Activated CD8-positive, alpha-beta memory T cell treated with anti-CD3 and anti-CD28 coated beads, Interleukin-2, amount 50 U/mL, for 48 hours (primary cell): ENCODE results near the gene TMEM117.
"Not testable (repeated sequence)": the region's sequence is repeated elsewhere in the genome, so short reads cannot be mapped to it uniquely, and the experiment has no call there.

Source experiments
- DNase-seq: peaks from one replicate; pipeline ENCODE4 v3.0.0-alpha.2; 2020

The TMEM117 gene

DNA sequence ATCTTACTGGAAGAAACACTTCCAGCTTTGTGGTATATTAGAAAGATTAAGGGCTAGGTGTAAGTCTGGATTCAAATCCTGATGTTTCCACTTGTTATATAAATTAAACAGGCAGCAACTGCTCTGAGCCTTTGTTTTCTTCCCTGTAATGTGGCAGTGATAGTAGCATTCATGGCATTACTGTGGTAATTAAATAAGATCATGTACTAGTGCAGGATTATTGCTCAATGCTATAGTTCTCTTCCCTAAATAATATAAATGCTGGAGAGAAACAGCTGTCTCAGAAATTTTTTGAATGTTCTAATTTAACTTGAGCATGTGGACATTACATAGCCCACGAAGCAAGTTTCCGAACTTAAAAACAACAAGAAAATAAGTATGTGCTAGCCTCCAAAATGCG lies 5.4 kb downstream of the TMEM117 start:
- DNase-seq = no peak

GRCh38 chr12:43842259-43842658 lies 6.4 kb downstream of the TMEM117 start:
- DNase-seq = no peak

GRCh38 chr12:43847425-43848225 lies 11.7 kb downstream of the TMEM117 start:
- not testable (repeated sequence) for DNase-seq

GRCh38 chr12:43848226-43848507 lies 12.3 kb downstream of the TMEM117 start:
- no peak for DNase-seq

DNA sequence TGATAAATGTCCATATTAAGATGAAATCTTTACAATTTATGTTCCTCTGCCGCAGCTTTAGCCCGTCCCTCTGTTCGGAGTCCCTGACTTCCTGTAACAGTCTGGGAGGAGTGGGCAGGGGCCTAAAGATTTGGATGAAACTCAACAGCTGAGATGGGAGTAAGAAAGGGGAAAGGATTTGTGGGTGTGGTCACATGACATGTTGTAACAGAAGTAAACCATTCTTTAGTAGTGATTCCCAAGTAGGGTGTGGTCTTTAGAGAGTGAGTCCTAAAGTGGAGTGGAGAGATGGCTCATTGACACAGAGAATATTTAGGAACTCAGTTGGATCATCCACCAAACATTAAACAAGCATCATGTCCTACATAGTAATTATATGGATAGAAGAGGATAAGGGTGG lies 12.9 kb downstream of the TMEM117 start:
- DNase-seq = no peak

GRCh38 chr12:43852744-43853143 lies 16.9 kb downstream of the TMEM117 start:
- no peak for DNase-seq

- DNase-seq = no peak
Measured at GRCh38 chr12:43856972-43857371, 21.1 kb downstream of the TMEM117 start.

GRCh38 chr12:43858096-43858495 lies 22.2 kb downstream of the TMEM117 start:
- DNase-seq = no peak

DNA sequence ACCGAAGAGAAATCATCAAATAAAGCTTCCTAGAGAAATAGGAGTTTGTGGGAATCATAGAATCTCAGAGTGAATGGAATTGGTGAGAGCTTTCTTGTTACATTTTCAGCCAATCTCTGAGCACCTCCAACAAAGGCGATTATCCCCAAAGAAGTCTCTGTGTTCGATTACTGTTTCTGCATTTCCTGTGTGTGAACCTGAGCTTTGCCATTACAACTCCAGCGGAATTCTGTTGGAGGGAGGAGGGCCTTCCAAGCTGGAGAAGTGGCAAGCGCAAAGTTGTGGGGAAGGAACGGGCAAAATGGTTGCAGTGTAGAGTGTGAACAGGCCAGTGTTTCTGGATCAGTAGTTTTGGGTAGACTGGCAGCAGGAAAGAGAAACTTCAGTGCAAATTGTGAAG lies 23.1 kb downstream of the TMEM117 start:
- no peak for DNase-seq

GRCh38 chr12:43861015-43861839 lies 25.3 kb downstream of the TMEM117 start:
- DNase-seq = no peak

DNA sequence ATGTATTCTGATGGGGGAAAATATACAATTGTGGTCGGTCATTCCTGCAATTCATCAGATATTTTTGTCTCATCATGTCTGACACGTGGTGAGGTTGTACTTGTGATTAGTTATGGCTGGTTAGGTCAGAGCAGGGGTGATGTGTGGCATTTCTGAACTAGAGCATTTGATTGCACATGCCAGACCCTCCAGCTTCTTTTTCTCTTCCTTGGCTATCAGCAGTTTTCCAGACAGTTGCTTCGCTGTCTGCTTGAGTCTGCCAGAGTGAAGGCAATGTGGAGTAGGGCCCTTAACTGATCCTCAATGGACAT lies 25.9 kb downstream of the TMEM117 start:
- no peak for DNase-seq

GRCh38 chr12:43863770-43864366 lies 28.0 kb downstream of the TMEM117 start:
- no peak for DNase-seq

DNA sequence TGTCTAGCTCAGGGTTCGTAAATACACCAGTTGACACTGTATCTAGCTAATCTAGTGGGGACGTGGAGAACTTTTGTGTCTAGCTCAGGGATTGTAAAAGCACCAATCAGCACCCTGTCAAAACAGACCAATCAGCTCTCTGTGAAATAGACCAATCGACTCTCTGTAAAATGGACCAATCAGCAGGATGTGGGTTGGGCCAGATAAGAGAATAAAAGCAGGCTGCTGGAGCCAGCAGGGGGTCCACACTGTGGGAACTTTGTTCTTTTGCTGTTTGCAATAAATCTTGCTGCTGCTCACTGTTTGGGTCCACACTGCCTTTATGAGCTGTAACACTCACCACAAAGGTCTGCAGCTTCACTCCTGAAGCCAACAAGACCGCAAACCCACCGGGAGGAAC lies 28.7 kb downstream of the TMEM117 start:
- DNase-seq = not testable (repeated sequence)

GRCh38 chr12:43869184-43869583 lies 33.3 kb downstream of the TMEM117 start:
- DNase-seq = no peak

GRCh38 chr12:43869765-43870164 lies 33.9 kb downstream of the TMEM117 start:
- DNase-seq = not testable (repeated sequence)

DNA sequence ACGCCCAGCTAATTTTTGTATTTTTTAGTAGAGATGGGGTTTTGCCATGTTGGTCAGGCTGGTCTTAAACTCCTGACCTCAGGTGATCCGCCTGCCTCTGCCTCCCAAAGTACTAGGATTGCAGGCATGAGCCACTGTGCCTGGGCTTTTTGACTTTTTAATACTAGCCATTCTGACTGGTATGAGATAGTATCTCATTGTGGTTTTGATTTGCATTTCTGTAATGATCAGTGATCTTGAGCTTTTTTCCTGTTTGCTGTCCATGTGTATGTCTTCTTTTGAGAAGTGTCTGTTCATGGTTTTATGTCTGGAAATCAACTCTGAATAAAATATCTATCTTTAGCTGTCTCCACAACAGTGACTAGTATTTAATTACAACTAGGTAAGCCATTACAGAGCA lies 35.4 kb downstream of the TMEM117 start:
- DNase-seq = not testable (repeated sequence)

GRCh38 chr12:43872396-43872795 lies 36.5 kb downstream of the TMEM117 start:
- no peak for DNase-seq

DNA sequence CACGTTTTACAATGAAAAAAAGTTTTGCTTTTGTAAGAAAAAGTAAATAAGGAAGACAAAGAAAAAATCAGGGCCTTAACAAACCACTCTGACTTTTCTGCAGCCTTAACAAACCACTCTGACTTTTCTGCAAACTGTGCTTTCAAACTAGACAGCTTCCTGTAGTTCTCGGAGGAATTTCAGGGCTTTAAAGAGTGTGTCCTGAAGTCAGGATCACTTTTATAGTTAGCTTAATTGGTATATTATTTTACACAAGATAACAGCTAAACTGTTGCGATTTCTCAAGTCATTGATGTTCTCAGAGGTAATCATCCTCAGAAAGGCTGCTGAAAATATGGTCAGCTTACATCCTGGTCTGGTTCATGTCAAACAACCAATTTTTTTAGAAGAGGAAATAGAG lies 42.2 kb downstream of the TMEM117 start:
- DNase-seq = no peak

DNA sequence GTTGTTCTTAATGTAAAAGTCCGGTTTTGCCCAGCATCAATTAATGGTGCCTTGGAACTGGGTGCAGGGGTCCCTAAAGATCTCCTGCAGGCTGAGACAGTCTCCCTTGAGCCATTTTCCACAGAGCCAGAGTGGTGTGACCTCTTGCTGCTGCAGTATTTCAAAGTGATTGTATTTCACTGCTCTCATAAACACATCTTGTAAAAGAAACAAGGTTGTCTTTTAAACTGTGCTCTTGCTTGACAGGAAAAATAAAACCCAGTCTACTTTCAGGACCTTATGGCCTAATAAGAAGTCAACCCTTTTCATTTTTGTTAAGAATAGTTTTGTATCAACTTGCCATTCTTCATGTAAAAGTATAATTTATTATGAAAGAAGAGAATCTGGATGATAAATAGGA lies 44.7 kb downstream of the TMEM117 start:
- DNase-seq = no peak

- no peak for DNase-seq
Measured at GRCh38 chr12:43882578-43883178, 46.8 kb downstream of the TMEM117 start.

GRCh38 chr12:43883311-43883710 lies 47.4 kb downstream of the TMEM117 start:
- no peak for DNase-seq

- no peak for DNase-seq
Measured at GRCh38 chr12:43883748-43884147, 47.9 kb downstream of the TMEM117 start.

GRCh38 chr12:43884683-43885410 lies 49.0 kb downstream of the TMEM117 start:
- DNase-seq = no peak
